ENCODE measurements around the gene PEPD. TPM values are rescaled to one million over a fixed set of nuclear protein-coding genes. Genes with fewer than 3 reads are reported as not detected.

The PEPD gene
- total RNA-seq, 5 donors from 2014 or later (not counting 1 experiment from before 2014, with no cell fraction given) = 23.5 to 38.8 (median 31.8) TPM

DNA sequence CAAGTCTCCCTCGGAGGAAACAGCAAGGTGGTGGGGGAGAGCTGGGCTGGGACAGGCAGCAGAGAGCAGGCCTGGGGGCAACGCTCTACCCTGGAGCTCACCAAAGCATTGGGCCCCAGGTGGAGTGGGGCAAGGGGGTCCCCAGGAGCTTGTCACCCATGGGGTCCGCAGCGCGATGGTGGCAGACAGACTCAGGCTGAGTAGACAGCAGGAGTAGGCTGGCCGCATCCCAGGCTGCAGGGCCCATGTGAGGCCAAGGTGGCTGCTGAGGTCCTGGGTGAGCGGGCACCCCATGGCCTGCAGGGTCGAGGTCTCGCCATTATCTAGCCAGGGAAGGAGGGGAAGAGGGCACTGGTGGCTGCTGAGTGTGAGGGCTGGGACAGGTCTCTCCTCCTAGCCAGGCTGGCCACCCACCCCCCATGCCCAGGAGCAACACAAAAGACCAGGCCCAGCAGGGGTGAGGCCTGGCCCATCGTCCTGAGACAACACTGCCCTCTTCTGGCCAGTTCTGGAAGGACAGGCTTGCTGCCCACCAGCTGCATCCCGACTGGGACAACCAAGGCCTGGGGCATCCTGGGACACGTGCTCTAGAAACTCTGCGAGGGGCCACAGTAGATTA, 115.0 kb downstream of the PEPD start:
- H3K4me3 Mint-ChIP-seq = no peak overlapping the region
- peaks cover 3 to 7% of the 10 kb centered on the region in 2 donors for H3K36me3 ChIP-seq (ENCODE audit: control insufficient read depth in 2 of 2, extremely low read depth in 1 of 2, insufficient read depth in 1 of 2, low read length in 1 of 2)

DNA sequence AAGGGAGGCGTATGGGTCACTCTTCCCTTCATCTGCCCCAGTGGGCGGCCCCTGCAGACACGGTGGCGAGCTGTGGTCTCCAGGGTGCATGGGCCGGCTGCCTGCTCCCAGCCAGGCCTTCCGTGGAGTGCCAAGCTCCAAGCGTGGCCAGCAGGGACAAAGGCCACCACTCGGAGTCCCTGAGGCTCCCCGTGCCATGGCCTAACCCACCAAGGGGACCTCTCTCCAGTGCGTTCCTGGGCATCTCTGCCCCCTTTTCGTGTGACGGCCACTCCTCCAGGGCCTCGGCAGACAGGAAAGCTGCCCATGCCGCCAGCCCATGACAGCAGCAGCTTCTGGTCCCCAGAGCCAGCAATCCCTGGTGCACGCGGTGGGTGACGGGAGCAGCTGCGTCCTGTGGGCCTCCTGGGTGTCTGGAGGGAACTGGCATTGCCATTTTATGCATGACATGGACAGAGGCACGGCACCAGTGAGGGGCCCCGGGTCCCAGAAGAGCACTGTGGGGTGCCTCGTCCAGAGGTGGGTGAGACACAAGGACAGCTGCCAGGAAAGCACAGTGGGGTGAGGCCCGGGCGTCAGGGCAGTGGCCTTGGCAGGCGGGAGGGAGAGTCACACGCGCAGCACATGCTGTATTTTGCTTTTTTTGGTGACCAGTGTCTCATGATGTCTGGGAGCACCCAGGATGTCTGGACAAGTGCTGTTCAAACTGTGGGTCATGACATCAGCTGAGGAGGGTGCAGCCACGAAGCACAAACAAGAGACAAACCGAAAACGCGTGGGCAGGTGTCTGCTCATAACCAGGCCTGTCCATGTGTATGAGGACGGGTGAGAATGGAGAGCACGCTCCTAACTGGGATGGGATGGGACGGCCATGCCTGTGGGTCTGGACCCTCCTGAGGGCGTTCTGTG, 115.8 kb downstream of the PEPD start:
- no peaks in the 10 kb centered on the region for H3K4me1 Mint-ChIP-seq
- H3K36me3 ChIP-seq (ENCODE audit: control insufficient read depth in 2 of 2, extremely low read depth in 1 of 2, insufficient read depth in 1 of 2, low read length in 1 of 2) = peaks cover 3% of the 10 kb centered on the region in 2 donors
- no peak overlapping the region for H3K4me3 ChIP-seq (ENCODE audit: control insufficient read depth in 1 of 2, extremely low read depth in 1 of 2, low read length in 1 of 2)
- no peaks in the 10 kb centered on the region for H3K9me3 Mint-ChIP-seq
- H3K27ac Mint-ChIP-seq = no peak overlapping the region
- POLR2A ChIA-PET = no interaction called here
- no peaks in the 10 kb centered on the region for H3K9me3 ChIP-seq
- no peaks in the 10 kb centered on the region for H3K36me3 Mint-ChIP-seq
- no peak overlapping the region for H3K27ac ChIP-seq (ENCODE audit: low read length)
- DNase-seq = no peak
- peaks cover 0 to 6% of the 10 kb centered on the region in 2 experiments for H3K4me1 ChIP-seq (ENCODE audit: control insufficient read depth in 1 of 2, extremely low read depth in 1 of 2, insufficient read depth in 2 of 2, low read length in 2 of 2)
- CTCF ChIA-PET = interaction anchor here (0.5 to 1.4 kb wide), 3 partner anchors 10 to 167 kb away, joined by 4 to 6 read pairs (median 4); no protein-coding TSS in a partner anchor
- no peaks in the 10 kb centered on the region for H3K27me3 Mint-ChIP-seq
- ATAC-seq (replicated peaks in 1 of 4) = no peak
- no peak overlapping the region for H3K4me3 Mint-ChIP-seq
- WGBS (ENCODE audit: insufficient coverage) = 85% methylated on average over 34 of the region's 34 CpGs
- no peaks in the 10 kb centered on the region for H3K27me3 ChIP-seq (replicated peaks in 1 of 2; ENCODE audit: control insufficient read depth in 2 of 2, extremely low read depth in 1 of 2, insufficient read depth in 2 of 2, low read length in 1 of 2)

More for the DNA sequence above, 115.0 kb downstream of the PEPD start:
- 59% methylated on average over 8 of the region's 13 CpGs for WGBS (ENCODE audit: insufficient coverage)
- peak; percentile 27 to 82 (median 63) for DNase-seq
- peak; percentile 70 to 75 (median 72) for ATAC-seq (replicated peaks in 1 of 4)
- Mint-ChIP-seq H3K27ac (no peak overlapping the region), H3K27me3 (no peaks in the 10 kb centered on the region), H3K4me1 (no peaks in the 10 kb centered on the region), H3K36me3 (no peaks in the 10 kb centered on the region), H3K9me3 (no peaks in the 10 kb centered on the region)
- H3K27ac ChIP-seq (ENCODE audit: low read length) = no peak overlapping the region
- CTCF ChIA-PET = interaction anchor here (0.9 to 1.4 kb wide), 5 partner anchors 9 to 171 kb away, joined by 3 to 6 read pairs (median 4); no protein-coding TSS in a partner anchor
- H3K27me3 ChIP-seq (replicated peaks in 1 of 2; ENCODE audit: control insufficient read depth in 2 of 2, extremely low read depth in 1 of 2, insufficient read depth in 2 of 2, low read length in 1 of 2) = no peaks in the 10 kb centered on the region
- no peaks in the 10 kb centered on the region for H3K9me3 ChIP-seq
- H3K4me1 ChIP-seq (ENCODE audit: control insufficient read depth in 1 of 2, extremely low read depth in 1 of 2, insufficient read depth in 2 of 2, low read length in 2 of 2) = peaks cover 0 to 6% of the 10 kb centered on the region in 2 experiments
- no peak overlapping the region for H3K4me3 ChIP-seq (ENCODE audit: control insufficient read depth in 1 of 2, extremely low read depth in 1 of 2, low read length in 1 of 2)
- POLR2A ChIA-PET = no interaction called here

DNA sequence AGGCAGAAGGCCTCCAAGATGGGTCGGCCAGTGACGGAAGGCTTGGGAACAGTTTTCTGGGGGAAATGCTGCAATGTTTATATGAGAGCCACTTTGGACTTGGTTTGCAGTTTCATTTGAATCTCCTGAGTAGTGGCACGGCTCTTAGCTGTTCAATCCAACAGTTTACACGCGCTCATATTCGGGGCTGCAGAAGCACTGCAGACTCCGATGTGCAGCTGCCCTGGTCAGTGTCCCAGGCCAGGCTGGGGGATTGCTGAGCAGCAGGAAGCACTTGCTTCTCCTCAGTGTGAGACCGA, 116.4 kb downstream of the PEPD start:
- POLR2A ChIA-PET = no interaction called here
- ATAC-seq (replicated peaks in 1 of 4) (no peak), DNase-seq (no peak)
- Histone ChIP-seq H3K9me3 (no peaks in the 10 kb centered on the region), H3K27ac (ENCODE audit: low read length) (no peak overlapping the region), H3K4me1 (ENCODE audit: control insufficient read depth in 1 of 2, extremely low read depth in 1 of 2, insufficient read depth in 2 of 2, low read length in 2 of 2) (peaks cover 0 to 6% of the 10 kb centered on the region in 2 experiments), H3K4me3 (ENCODE audit: control insufficient read depth in 1 of 2, extremely low read depth in 1 of 2, low read length in 1 of 2) (no peak overlapping the region), H3K36me3 (ENCODE audit: control insufficient read depth in 2 of 2, extremely low read depth in 1 of 2, insufficient read depth in 1 of 2, low read length in 1 of 2) (peaks cover 2 to 3% of the 10 kb centered on the region in 2 donors), H3K27me3 (replicated peaks in 1 of 2; ENCODE audit: control insufficient read depth in 2 of 2, extremely low read depth in 1 of 2, insufficient read depth in 2 of 2, low read length in 1 of 2) (no peaks in the 10 kb centered on the region)
- Mint-ChIP-seq H3K27me3 (no peaks in the 10 kb centered on the region), H3K27ac (no peak overlapping the region), H3K4me1 (no peaks in the 10 kb centered on the region), H3K9me3 (no peaks in the 10 kb centered on the region), H3K36me3 (no peaks in the 10 kb centered on the region), H3K4me3 (no peak overlapping the region)
- CTCF ChIA-PET = interaction anchor here in 1 of 2 donors (0.5 kb wide), 1 partner anchor 92 kb away, joined by 4 read pairs; no protein-coding TSS in a partner anchor
- WGBS (ENCODE audit: insufficient coverage) = 91% methylated on average over 8 of the region's 8 CpGs

DNA sequence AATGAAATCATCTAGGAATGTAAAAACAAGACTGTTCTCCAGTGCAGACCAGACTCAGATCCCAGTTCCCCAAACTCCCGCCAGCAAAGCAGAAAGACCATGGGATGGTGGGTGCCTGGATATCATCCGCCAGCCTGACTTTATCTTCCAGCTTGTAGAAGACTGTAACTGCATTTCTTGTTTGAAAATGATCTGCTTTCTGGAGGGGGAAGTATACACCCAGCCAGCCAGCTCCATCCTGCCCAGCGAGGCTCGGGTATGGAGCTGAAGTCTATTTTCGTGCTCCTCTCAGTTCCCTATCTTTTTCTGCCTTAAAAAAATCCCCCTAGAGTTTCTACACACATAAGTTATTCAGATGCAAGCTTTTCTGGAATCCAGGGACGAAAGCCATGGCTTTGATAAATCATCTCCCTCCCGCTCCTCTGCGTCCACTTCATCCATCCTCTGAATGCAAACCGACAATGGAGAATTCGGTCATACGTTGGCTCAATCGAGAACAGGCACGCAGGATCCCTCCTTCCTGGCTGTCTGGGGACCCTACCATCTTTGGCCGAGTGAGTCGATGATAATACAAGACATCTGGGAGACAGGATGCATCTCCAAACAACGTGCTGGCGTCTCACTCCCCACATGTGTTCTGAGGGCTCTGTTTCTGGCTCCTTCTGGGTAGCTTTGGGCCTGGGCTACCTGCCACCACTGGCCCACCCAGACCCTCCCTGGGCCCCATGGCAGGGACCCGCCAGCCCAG, 116.9 kb downstream of the PEPD start:
- ATAC-seq (replicated peaks in 1 of 4) (no peak), DNase-seq (no peak)

DNA sequence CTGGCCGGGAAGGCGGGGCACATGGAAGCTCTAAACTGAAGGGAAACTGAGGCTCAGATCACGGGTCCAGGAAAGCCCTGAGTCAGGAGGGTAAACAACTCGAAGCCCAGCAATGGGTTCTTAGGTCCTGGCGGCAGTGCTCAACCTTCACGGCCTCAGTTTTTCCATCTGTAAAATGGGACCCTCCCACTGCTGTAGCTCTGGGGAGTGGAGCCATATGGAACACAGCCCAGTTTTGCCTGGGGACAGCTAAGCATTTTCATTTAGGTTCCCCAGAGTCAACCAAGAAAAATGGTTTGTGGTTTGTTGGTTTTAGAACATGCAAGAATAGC, 117.7 kb downstream of the PEPD start:
- Histone ChIP-seq H3K4me1 (ENCODE audit: control insufficient read depth in 1 of 2, extremely low read depth in 1 of 2, insufficient read depth in 2 of 2, low read length in 2 of 2) (peaks cover 0 to 6% of the 10 kb centered on the region in 2 experiments), H3K9me3 (no peaks in the 10 kb centered on the region), H3K27me3 (replicated peaks in 1 of 2; ENCODE audit: control insufficient read depth in 2 of 2, extremely low read depth in 1 of 2, insufficient read depth in 2 of 2, low read length in 1 of 2) (no peaks in the 10 kb centered on the region), H3K4me3 (ENCODE audit: control insufficient read depth in 1 of 2, extremely low read depth in 1 of 2, low read length in 1 of 2) (no peak overlapping the region), H3K36me3 (ENCODE audit: control insufficient read depth in 2 of 2, extremely low read depth in 1 of 2, insufficient read depth in 1 of 2, low read length in 1 of 2) (peaks cover 0 to 3% of the 10 kb centered on the region in 2 donors), H3K27ac (ENCODE audit: low read length) (no peak overlapping the region)
- ChIA-PET CTCF (interaction anchor here in 1 of 2 donors (0.5 kb wide), 1 partner anchor 780 kb away, joined by 7 read pairs; no protein-coding TSS in a partner anchor), POLR2A (no interaction called here)
- Mint-ChIP-seq H3K4me3 (no peak overlapping the region), H3K27me3 (no peaks in the 10 kb centered on the region), H3K4me1 (no peaks in the 10 kb centered on the region), H3K27ac (no peak overlapping the region), H3K9me3 (no peaks in the 10 kb centered on the region), H3K36me3 (peaks cover under 1% of the 10 kb centered on the region)
- ATAC-seq (replicated peaks in 1 of 4) = no peak
- WGBS (ENCODE audit: insufficient coverage) = 89% methylated on average over 6 of the region's 6 CpGs
- no peak for DNase-seq

More for the DNA sequence above, 116.9 kb downstream of the PEPD start:
- H3K4me1 ChIP-seq (ENCODE audit: control insufficient read depth in 1 of 2, extremely low read depth in 1 of 2, insufficient read depth in 2 of 2, low read length in 2 of 2) = peaks cover 0 to 6% of the 10 kb centered on the region in 2 experiments
- Mint-ChIP-seq H3K36me3 (no peaks in the 10 kb centered on the region), H3K9me3 (no peaks in the 10 kb centered on the region), H3K4me3 (no peak overlapping the region), H3K27me3 (no peaks in the 10 kb centered on the region), H3K4me1 (no peaks in the 10 kb centered on the region), H3K27ac (no peak overlapping the region)
- 90% methylated on average over 14 of the region's 18 CpGs for WGBS (ENCODE audit: insufficient coverage)
- H3K27me3 ChIP-seq (replicated peaks in 1 of 2; ENCODE audit: control insufficient read depth in 2 of 2, extremely low read depth in 1 of 2, insufficient read depth in 2 of 2, low read length in 1 of 2) = no peaks in the 10 kb centered on the region
- H3K4me3 ChIP-seq (ENCODE audit: control insufficient read depth in 1 of 2, extremely low read depth in 1 of 2, low read length in 1 of 2) = no peak overlapping the region
- H3K36me3 ChIP-seq (ENCODE audit: control insufficient read depth in 2 of 2, extremely low read depth in 1 of 2, insufficient read depth in 1 of 2, low read length in 1 of 2) = peaks cover 0 to 3% of the 10 kb centered on the region in 2 donors
- H3K9me3 ChIP-seq = no peaks in the 10 kb centered on the region
- ChIA-PET POLR2A (no interaction called here), CTCF (no interaction called here)
- no peak overlapping the region for H3K27ac ChIP-seq (ENCODE audit: low read length)

All from T-cell (primary cell).